ENCODE measurements around the gene APOA5.

Gene APOA5

GRCh38 chr11:116813781-116814471 lies 22.2 kb upstream of the APOA5 start:
- DNase-seq (ENCODE audit: low spot score) (no peak), ATAC-seq (ENCODE audit: low read depth) (no peak)
- Histone ChIP-seq H3K9me3 (ENCODE audit: severe bottlenecking) (peaks cover 2% of the 10 kb centered on the region), H3K27me3 (ENCODE audit: insufficient read depth, poor library complexity, severe bottlenecking) (no peaks in the 10 kb centered on the region), H3K4me1 (ENCODE audit: insufficient read depth, poor library complexity, severe bottlenecking) (no peaks in the 10 kb centered on the region), H3K4me3 (ENCODE audit: severe bottlenecking) (no peak overlapping the region), H3K27ac (ENCODE audit: poor library complexity, severe bottlenecking) (no peak overlapping the region), H3K36me3 (ENCODE audit: low read depth) (no peaks in the 10 kb centered on the region)
- TF ChIP-seq, protein P1, sequence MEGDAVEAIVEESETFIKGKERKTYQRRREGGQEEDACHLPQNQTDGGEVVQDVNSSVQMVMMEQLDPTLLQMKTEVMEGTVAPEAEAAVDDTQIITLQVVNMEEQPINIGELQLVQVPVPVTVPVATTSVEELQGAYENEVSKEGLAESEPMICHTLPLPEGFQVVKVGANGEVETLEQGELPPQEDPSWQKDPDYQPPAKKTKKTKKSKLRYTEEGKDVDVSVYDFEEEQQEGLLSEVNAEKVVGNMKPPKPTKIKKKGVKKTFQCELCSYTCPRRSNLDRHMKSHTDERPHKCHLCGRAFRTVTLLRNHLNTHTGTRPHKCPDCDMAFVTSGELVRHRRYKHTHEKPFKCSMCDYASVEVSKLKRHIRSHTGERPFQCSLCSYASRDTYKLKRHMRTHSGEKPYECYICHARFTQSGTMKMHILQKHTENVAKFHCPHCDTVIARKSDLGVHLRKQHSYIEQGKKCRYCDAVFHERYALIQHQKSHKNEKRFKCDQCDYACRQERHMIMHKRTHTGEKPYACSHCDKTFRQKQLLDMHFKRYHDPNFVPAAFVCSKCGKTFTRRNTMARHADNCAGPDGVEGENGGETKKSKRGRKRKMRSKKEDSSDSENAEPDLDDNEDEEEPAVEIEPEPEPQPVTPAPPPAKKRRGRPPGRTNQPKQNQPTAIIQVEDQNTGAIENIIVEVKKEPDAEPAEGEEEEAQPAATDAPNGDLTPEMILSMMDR (IDR thresholded peaks at IDR 0.05; ENCODE audit: poor library complexity, severe bottlenecking) = no peak

- no peak overlapping the region for H3K27ac ChIP-seq (ENCODE audit: poor library complexity, severe bottlenecking)
- no peaks in the 10 kb centered on the region for H3K36me3 ChIP-seq (ENCODE audit: low read depth)
- ATAC-seq (ENCODE audit: low read depth) = no peak
- H3K27me3 ChIP-seq (ENCODE audit: insufficient read depth, poor library complexity, severe bottlenecking) = no peaks in the 10 kb centered on the region
- H3K9me3 ChIP-seq (ENCODE audit: severe bottlenecking) = peaks cover 2% of the 10 kb centered on the region
- no peak overlapping the region for H3K4me3 ChIP-seq (ENCODE audit: severe bottlenecking)
- no peak for DNase-seq (ENCODE audit: low spot score)
- TF ChIP-seq, protein P1 (IDR thresholded peaks at IDR 0.05; ENCODE audit: poor library complexity, severe bottlenecking) = no peak
- H3K4me1 ChIP-seq (ENCODE audit: insufficient read depth, poor library complexity, severe bottlenecking) = no peaks in the 10 kb centered on the region
Measured at GRCh38 chr11:116813170-116813569, 21.5 kb upstream of the APOA5 start.

DNA sequence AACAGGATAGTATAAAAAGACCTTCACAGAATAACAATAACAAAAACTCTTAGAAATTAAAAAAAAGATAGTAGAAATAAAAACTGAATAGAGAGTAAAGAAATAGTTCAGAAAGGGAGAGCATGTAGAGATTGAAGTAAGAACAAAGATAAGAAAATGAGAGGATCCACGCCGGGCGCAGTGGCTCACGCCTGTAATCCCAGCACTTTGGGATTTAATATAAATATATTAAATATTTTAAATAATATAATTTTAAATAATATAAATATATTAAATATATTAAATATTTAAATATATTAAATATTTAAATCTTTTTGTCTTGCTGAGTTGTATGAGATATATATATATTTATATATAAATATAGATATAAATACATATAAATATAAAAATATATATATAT lies 20.4 kb upstream of the APOA5 start:
- no peaks in the 10 kb centered on the region for H3K27me3 ChIP-seq (ENCODE audit: insufficient read depth, poor library complexity, severe bottlenecking)
- H3K4me1 ChIP-seq (ENCODE audit: insufficient read depth, poor library complexity, severe bottlenecking) = no peaks in the 10 kb centered on the region
- H3K9me3 ChIP-seq (ENCODE audit: severe bottlenecking) = peaks cover 2% of the 10 kb centered on the region
- ATAC-seq (ENCODE audit: low read depth) (no peak), DNase-seq (ENCODE audit: low spot score) (no peak)
- H3K4me3 ChIP-seq (ENCODE audit: severe bottlenecking) = no peak overlapping the region
- no peak overlapping the region for H3K27ac ChIP-seq (ENCODE audit: poor library complexity, severe bottlenecking)
- no peaks in the 10 kb centered on the region for H3K36me3 ChIP-seq (ENCODE audit: low read depth)
- TF ChIP-seq, protein P1 (IDR thresholded peaks at IDR 0.05; ENCODE audit: poor library complexity, severe bottlenecking) = no peak

DNA sequence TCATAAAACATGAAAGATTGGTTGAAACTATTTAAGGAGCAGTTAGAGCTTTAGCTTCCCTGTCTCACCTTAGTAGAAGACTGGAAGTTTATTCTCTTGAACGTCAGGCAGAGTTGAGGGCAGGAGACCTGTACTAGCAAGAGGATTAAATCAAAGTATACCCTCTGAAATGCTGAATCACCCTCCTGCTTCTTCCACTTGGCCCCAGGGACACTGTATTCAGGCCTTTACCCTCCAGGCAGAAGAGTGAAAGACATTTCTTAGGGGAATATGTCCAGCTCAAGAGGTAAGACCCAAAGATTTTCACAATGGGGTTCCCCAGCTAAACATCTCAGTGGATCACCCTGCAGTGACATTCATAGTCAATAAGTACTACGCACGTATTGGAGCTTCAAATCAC lies 19.5 kb upstream of the APOA5 start:
- no peak overlapping the region for H3K4me3 ChIP-seq (ENCODE audit: severe bottlenecking)
- no peak overlapping the region for H3K27ac ChIP-seq (ENCODE audit: poor library complexity, severe bottlenecking)
- no peaks in the 10 kb centered on the region for H3K36me3 ChIP-seq (ENCODE audit: low read depth)
- TF ChIP-seq, protein P1 (IDR thresholded peaks at IDR 0.05; ENCODE audit: poor library complexity, severe bottlenecking) = no peak
- H3K9me3 ChIP-seq (ENCODE audit: severe bottlenecking) = peaks cover 2% of the 10 kb centered on the region
- H3K4me1 ChIP-seq (ENCODE audit: insufficient read depth, poor library complexity, severe bottlenecking) = no peaks in the 10 kb centered on the region
- no peaks in the 10 kb centered on the region for H3K27me3 ChIP-seq (ENCODE audit: insufficient read depth, poor library complexity, severe bottlenecking)
- ATAC-seq (ENCODE audit: low read depth) (no peak), DNase-seq (ENCODE audit: low spot score) (no peak)

Measured in RWPE2 (cell line).